Neutrophil (primary cell): ENCODE measurements around the gene SLC4A2.

ENCODE experiments used
- H3K27ac ChIP-seq: fragments of 200-600 bp; sonication (generic); 2 replicates; pipeline ENCODE4 v1.5.1; 2016; ENCODE audit warnings: mild to moderate bottlenecking, moderate library complexity
- H3K27me3 ChIP-seq: fragments of 200-600 bp; sonication (generic); 2 replicates; pipeline ENCODE4 v1.6.0; 2016; ENCODE audit warnings: mild to moderate bottlenecking
- H3K36me3 ChIP-seq: fragments of 200-600 bp; sonication (generic); 2 replicates; pipeline ENCODE4 v1.5.1; 2017
- H3K4me1 ChIP-seq, 2 experiments: fragments of 200-600 bp in 1 of 2; sonication (generic) in 1 of 2; 1 replicate in 1 of 2; 2 replicates in 1 of 2; pipeline versions ENCODE4 v1.5.1 to v1.6.1; 2013 to 2016; ENCODE audit warnings: low read depth in 1 of 2, low read length in 1 of 2, mild to moderate bottlenecking in 1 of 2, moderate library complexity in 1 of 2; ENCODE audit not compliant: control insufficient read depth in 1 of 2, insufficient read depth in 1 of 2
- H3K4me3 ChIP-seq, 2 experiments: fragments of 200-600 bp in 1 of 2; sonication (generic) in 1 of 2; 1 replicate in 1 of 2; 2 replicates in 1 of 2; pipeline ENCODE4 v1.5.1; 2013 to 2016; ENCODE audit warnings: low read depth in 1 of 2, low read length in 1 of 2, mild to moderate bottlenecking in 1 of 2, moderate library complexity in 1 of 2
- H3K9me3 ChIP-seq: fragments of 200-600 bp; sonication (generic); 2 replicates; pipeline ENCODE4 v1.5.1; 2016
- CTCF ChIP-seq: fragments of 200-600 bp; sonication (generic); IDR thresholded peaks from 2 replicates; pipeline ENCODE4 v1.5.1; 2016; ENCODE audit warnings: antibody characterized with exemption

Gene SLC4A2

GRCh38 chr7:151121380-151122170 lies 62.2 kb downstream of the SLC4A2 start:
- no peaks in the 10 kb centered on the region for H3K9me3 ChIP-seq
- peaks cover 3% of the 10 kb centered on the region for H3K36me3 ChIP-seq
- TF ChIP-seq CTCF, result no peak
- H3K27ac ChIP-seq, result no peak overlapping the region
- H3K4me3 ChIP-seq, result no peak overlapping the region
- H3K4me1 ChIP-seq, result no peaks in the 10 kb centered on the region
- H3K27me3 ChIP-seq, result peaks cover 9% of the 10 kb centered on the region

- TF ChIP-seq CTCF, result no peak
- H3K27me3 ChIP-seq, result peaks cover 2% of the 10 kb centered on the region
- H3K4me1 ChIP-seq, result no peaks in the 10 kb centered on the region
- no peak overlapping the region for H3K4me3 ChIP-seq
- H3K27ac ChIP-seq, result no peak overlapping the region
- H3K36me3 ChIP-seq, result peaks cover 3% of the 10 kb centered on the region
- H3K9me3 ChIP-seq, result no peaks in the 10 kb centered on the region
These were observed 62.9 kb downstream of the SLC4A2 start for GRCh38 chr7:151122276-151122675.

- no peaks in the 10 kb centered on the region for H3K9me3 ChIP-seq
- no peak for TF ChIP-seq CTCF
- no peaks in the 10 kb centered on the region for H3K4me1 ChIP-seq
- no peaks in the 10 kb centered on the region for H3K27me3 ChIP-seq
- H3K27ac ChIP-seq, result no peak overlapping the region
- H3K4me3 ChIP-seq, result no peak overlapping the region
- peaks cover 3% of the 10 kb centered on the region for H3K36me3 ChIP-seq
These were observed 63.4 kb downstream of the SLC4A2 start for GRCh38 chr7:151122796-151123157.

GRCh38 chr7:151123158-151123821 lies 63.9 kb downstream of the SLC4A2 start:
- no peak for TF ChIP-seq CTCF
- peaks cover 3% of the 10 kb centered on the region for H3K36me3 ChIP-seq
- no peaks in the 10 kb centered on the region for H3K27me3 ChIP-seq
- H3K9me3 ChIP-seq, result no peaks in the 10 kb centered on the region
- no peaks in the 10 kb centered on the region for H3K4me1 ChIP-seq
- H3K4me3 ChIP-seq, result no peak overlapping the region
- H3K27ac ChIP-seq, result no peak overlapping the region

GRCh38 chr7:151123822-151124464 lies 64.6 kb downstream of the SLC4A2 start:
- H3K27me3 ChIP-seq, result no peaks in the 10 kb centered on the region
- H3K4me1 ChIP-seq, result no peaks in the 10 kb centered on the region
- H3K4me3 ChIP-seq, result no peak overlapping the region
- TF ChIP-seq CTCF, result peak; percentile 84
- H3K27ac ChIP-seq, result no peak overlapping the region
- peaks cover 3% of the 10 kb centered on the region for H3K36me3 ChIP-seq
- no peaks in the 10 kb centered on the region for H3K9me3 ChIP-seq
